GM21737 (cell line): Measurements from ENCODE around the gene HCN4.

Experiments used
- ATAC-seq: cut with Tn5 transposase; IDR thresholded peaks from one replicate; pipeline ENCODE4 v1.9.1; 2021; ENCODE audit warnings: mild to moderate bottlenecking, moderate library complexity; ENCODE audit not compliant: unreplicated experiment

The HCN4 gene

DNA sequence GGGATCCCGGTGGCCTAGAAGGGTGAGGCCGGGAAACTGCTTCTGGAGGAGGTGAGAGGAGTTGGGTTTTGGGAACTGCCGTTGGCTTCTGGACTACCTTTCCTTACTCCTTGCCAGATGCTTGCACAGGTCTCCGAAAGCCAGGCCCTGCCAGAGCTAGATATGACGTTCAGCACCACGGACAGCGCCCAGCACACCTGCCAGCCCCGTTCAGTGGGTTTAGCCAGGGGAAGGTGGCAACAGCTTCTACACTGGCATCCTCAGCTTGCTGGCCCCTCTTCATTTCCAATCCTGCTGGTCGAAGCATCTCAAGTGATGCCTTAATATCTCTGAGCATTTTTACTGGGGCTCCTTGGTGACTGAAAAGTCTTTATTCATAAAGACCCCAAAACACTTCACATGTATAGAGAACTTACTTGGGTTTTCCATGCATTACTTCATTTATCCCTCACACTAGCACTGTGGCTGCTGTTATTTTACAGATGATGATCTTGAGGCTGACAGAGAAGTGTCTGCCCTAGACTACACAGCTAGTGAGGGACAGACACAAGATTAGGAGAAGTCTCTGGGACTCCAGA is 21.9 kb downstream of the HCN4 start:
- ATAC-seq = no peak

- no peak for ATAC-seq
Observed at GRCh38 chr15:73345658-73346057, 23.1 kb downstream of the HCN4 start.

DNA sequence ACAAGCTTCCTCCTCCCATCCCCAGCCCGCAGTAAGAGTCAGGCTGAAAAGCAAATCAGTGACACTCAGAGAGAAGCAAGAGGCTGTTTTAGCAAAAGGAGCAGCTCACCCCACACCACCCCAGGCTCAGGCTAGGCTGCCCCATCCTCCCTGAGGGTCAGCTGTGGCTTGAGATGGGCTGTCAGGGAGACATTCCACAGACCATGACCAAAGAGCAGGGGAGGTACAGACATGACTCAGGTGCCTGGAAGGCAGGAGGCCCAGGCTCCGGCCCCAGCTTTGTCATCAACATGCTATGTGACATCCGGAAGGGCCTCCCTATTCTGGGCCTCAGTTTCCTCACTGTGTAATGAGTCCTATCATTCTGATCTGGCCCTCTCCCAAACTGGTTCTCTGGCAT is 24.7 kb downstream of the HCN4 start:
- no peak for ATAC-seq

DNA sequence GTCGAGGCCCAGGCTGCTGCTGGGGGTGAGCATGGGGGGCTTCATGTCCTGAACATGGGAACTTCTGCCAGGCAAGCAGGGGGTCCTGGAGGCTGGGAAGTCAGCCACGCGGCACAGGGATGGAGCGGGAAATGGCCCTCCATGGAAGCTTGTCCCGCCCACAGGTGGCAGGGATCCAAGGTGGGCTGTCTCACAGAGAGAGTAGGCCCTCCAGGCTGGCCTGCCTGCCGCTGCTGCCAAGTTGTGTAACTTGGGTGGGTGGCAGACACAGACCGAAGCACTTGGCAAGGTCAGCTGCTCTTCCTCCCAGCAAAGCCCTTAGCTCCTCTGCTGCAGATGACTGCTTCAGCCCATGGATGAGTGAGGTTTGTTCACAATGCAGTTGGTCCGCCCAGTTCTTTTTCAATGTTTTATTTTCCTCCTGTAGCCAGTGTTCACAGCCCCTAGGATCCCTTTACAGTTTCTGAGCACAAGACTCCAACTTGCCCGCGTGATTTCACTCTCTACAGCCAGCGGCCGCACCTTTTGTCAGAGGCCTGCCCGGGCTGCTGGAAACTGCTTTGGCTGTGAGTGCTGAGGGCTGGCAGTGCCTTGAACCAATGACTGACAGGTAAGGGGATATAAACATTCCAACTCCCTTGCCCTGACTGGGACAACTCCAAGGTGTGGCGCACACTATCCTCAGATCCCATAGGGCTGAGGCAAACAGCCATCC is 26.7 kb downstream of the HCN4 start:
- ATAC-seq = no peak

DNA sequence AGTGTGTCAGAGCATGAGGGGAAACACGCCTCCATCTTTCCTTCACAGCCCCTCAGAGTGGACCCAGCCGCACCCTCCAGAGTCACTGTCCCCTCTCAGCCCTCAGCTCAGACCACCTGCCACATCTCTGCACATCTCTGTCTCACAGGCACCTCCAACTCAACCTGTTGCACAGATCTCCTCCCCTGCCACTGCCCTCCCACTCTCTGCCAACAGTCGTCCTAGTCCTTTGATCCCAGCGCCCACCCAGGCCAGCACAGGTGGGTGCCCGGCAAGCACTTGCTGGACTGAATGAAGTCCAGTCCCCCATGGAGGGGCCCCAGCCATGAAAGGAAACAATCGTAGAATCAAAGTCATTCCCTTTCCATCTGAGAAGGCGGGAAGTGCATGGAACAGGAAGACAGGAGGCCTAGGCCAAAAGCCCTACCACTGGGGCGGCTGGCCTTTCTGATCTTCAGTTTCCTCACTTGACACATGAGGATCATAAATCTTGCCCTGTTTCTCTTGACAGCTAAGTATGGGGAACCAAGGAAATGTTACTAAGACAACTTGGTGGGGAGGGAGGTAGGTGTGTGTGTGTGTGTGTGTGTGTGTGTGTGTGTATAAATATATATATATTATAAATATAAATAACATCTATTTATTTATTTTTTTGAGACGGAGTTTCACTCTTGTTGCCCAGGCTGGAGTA is 28.1 kb downstream of the HCN4 start:
- no peak for ATAC-seq

GRCh38 chr15:73338606-73339374 is 30.0 kb downstream of the HCN4 start:
- no peak for ATAC-seq

- no peak for ATAC-seq
Observed at GRCh38 chr15:73338058-73338457, 30.7 kb downstream of the HCN4 start.

DNA sequence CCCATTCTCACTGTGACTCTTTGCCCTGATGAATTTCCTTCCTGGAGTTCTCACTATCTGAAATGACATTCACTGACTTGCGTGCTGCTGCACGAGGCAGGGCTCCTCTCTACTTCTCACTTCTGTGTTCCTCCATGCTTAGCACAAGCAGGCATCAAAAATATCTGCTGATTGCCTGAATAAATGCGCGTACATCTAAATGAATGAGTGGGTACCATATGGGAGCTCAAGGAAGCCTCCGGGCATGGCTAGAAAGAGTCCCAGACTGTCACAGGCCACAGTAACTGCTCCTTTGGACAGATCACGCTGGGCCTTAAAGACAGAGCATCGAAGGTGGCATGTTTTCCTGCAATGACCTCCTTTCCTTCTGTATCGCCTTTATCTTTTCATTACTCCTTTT is 31.6 kb downstream of the HCN4 start:
- ATAC-seq = no peak

DNA sequence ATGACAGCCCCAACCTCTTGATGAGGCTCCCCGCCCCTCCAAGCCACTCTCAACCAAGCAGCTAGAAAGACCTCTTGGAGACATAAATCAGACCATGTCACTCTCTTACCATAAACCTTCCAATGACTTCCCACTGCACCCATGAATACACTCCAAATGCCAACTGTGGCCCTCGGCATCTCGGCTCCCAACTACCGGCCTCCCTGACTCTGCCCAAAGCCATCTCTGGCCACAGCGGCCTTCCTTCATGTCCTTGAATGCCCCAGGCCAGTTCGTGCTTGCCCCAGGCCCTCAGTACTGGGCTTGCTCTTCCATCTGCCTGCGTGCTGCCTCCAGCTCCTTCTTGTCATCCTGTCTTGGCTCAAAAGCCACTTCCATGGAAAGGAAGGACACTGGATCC is 32.0 kb downstream of the HCN4 start:
- no peak for ATAC-seq

DNA sequence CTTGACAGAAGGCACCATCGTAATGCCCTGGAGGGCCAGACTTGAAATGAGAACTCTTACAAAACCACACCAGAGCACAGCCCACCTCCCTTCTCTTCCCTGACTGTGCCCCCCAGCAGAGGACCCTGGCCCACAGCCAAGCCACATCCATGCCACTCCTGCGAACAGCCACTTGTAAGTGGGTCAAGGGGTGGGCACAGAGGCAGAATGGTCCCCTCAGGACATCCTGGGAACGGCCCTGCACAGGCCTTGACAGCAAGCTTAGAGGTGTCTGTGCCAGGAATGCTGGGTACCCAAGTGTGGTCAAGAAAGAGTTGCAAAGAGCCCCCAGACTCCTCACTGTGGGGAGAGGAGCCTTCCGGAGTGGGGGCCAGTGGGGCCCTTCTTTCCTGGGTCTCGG is 33.3 kb downstream of the HCN4 start:
- no peak for ATAC-seq

DNA sequence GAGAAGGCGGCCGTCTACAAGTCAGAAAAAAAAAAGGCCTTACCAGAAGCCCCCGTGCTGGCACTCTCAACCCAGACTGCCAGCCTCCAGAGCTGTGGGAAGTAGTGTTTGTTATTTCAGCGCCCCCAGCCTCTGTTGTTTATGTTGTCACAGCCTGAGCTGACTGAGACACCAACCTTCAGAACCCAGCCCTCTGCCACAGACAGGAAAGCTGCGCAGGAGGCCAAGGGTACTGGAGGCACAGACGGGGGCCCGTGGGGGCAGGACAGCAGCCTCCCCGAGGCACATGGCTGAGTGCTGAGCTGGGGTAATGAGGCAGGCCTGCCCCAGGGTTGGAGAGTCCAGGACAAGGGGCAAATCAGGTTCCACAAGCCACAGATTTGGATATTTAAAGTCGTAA is 33.7 kb downstream of the HCN4 start:
- ATAC-seq = no peak

GRCh38 chr15:73334086-73334485 is 34.7 kb downstream of the HCN4 start:
- ATAC-seq = no peak

DNA sequence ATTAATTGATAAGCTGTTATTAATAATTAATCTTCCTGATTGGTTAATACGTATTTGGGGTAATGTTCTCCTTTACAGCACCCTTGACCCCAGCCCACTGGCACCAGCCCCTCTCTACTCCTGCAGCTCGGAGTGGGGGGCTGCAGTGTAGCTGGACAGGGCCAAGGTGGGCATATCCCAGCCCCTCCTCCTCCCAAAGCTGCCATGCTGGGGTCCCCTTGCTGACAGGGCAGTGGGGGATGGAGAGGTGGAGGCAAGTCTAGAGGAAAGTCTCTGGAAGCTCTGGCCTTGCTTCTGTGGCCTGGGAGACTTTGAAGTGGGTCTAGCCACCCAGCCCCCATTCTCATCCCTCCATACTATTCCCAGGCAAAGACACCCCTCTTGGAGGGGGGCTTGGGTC is 35.8 kb downstream of the HCN4 start:
- ATAC-seq = no peak

- ATAC-seq = no peak
Observed at GRCh38 chr15:73331991-73332925, 36.5 kb downstream of the HCN4 start.

GRCh38 chr15:73331501-73331900 is 37.3 kb downstream of the HCN4 start:
- ATAC-seq = no peak

GRCh38 chr15:73330206-73331051 is 38.3 kb downstream of the HCN4 start:
- no peak for ATAC-seq

- ATAC-seq = no peak
Observed at GRCh38 chr15:73329501-73330200, 39.1 kb downstream of the HCN4 start.

DNA sequence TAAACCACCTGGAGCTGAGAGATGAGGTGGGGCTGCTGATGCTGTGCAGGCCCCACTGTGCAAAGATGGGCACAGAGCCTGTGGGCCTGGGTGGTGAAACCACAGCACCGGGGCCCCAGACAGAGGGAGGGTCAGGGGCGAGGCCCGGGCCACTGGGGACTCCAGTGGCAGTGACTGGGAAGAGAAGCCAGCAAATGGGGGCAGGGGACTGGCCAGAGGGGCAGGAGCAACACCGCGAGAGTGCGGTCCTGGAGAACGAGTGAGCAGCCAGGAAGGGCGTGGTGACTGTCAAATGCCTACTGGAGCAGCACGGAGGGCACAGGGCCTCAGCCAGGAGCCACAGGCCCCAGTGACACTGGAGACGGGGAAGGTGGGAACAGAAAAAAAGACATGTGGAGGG is 39.8 kb downstream of the HCN4 start:
- no peak for ATAC-seq
